ENCODE measurements around the gene AGAP2. TPM values are rescaled to one million over a fixed set of nuclear protein-coding genes. Genes with fewer than 3 reads are reported as not detected.

The AGAP2 gene
- total and polyA plus RNA-seq, 9 of the 15 experiments (the other 6 are each of a cell fraction or from before 2014, with no cell fraction given) = 0.04 to 0.77 (median 0.28) TPM; not detected in 1

DNA sequence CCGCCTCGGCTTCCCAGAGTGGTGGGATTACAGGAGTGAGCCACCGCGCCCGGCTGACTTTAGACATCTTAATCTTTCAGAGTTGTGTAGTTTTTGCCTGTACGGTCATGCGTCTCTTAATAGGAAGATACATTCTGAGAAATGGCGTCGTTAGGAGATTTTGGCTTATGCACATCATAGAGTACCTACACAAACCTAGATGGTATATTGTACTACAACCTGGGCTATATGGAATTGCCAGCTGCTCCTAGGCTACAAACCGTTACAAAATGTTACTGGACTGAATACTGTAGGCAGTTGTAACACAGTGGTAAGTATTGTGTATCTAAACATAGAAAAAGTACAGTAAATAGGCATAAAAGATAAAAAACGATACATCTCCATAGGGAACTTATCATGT lies 45.3 kb upstream of the AGAP2 start:
- Histone ChIP-seq H3K9me3 (replicated peaks; ENCODE audit: control insufficient read depth, insufficient read depth, low read depth, low read length) (no peaks in the 10 kb centered on the region), H3K4me1 (replicated peaks in 1 of 2; ENCODE audit: control insufficient read depth in 2 of 2, insufficient read depth in 2 of 2, low read length in 2 of 2) (peaks cover 8 to 12% of the 10 kb centered on the region in 2 experiments; a peak in 4 of 5 replicates), H4K20me1 (replicated peaks; ENCODE audit: control insufficient read depth, insufficient read depth, low read length) (no peaks in the 10 kb centered on the region), H3K4me3 (no peak overlapping the region), H3K79me2 (ENCODE audit: control insufficient read depth, insufficient read depth, low read length) (peaks cover 28% of the 10 kb centered on the region), H3K9ac (ENCODE audit: insufficient read depth in 1 of 2, low read depth in 2 of 2, low read length in 2 of 2) (peak overlapping the region in 1 of 2 experiments; percentile 99; a peak in 1 of 4 replicates), H2AFZ (ENCODE audit: low read depth, low read length) (no peak overlapping the region), H3K27ac (ENCODE audit: extremely low read depth, low read depth, low read length) (no peak overlapping the region), H3K9me1 (ENCODE audit: control insufficient read depth, insufficient read depth, low read length) (no peaks in the 10 kb centered on the region), H3K27me3 (ENCODE audit: control insufficient read depth in 2 of 2, insufficient read depth in 2 of 2, low read length in 2 of 2) (no peaks in the 10 kb centered on the region), H3K36me3 (ENCODE audit: control insufficient read depth, insufficient read depth, low read length) (peaks cover 57% of the 10 kb centered on the region), H3K4me2 (ENCODE audit: insufficient read depth, low read length) (peak overlapping the region; percentile 96)
- ChIA-PET CTCF (ENCODE audit: low intra/inter-chr PET ratio) (interaction anchor here (1.9 kb wide), 1 partner anchor 120 kb away, joined by 14 read pairs; no protein-coding TSS in a partner anchor), POLR2A (interaction anchor here (1.0 to 1.3 kb wide), 4 partner anchors 11 to 27 kb away, joined by 3 to 5 read pairs (median 4); partner anchors contain the start of gene CYP27B1)
- 74% methylated on average over 10 of the region's 11 CpGs for WGBS (ENCODE audit: insufficient coverage, low coverage, missing lambda C conversion rate)
- intact Hi-C loops (cut with micrococcal nuclease) (no loop called here), in situ Hi-C loops (cut with MboI) (no loop called here)
- TF ChIP-seq ZNF780A (CRISPR knock-in tag; IDR thresholded peaks at IDR 0.05) (no peak), USF2 (CRISPR knock-in tag; IDR thresholded peaks at IDR 0.05) (no peak), TAF1 (IDR thresholded peaks at IDR 0.05; ENCODE audit: control insufficient read depth, extremely low read depth, insufficient read depth, low read length, severe bottlenecking) (no peak), SIN3A (IDR thresholded peaks at IDR 0.05; ENCODE audit: borderline replicate concordance in 2 of 2, control insufficient read depth in 1 of 2, low read depth in 2 of 2, low read length in 2 of 2) (no peak), ZNF79 (CRISPR knock-in tag; IDR thresholded peaks at IDR 0.05; ENCODE audit: low read depth) (no peak), POLR3G (IDR thresholded peaks at IDR 0.05; ENCODE audit: extremely low read depth, insufficient read length, insufficient replicate concordance) (no peak), ZNF324 (CRISPR knock-in tag; IDR thresholded peaks at IDR 0.05) (no peak), ZSCAN32 (CRISPR knock-in tag; IDR thresholded peaks at IDR 0.05) (no peak), POU5F1 (IDR thresholded peaks at IDR 0.05; ENCODE audit: borderline replicate concordance, low read depth, low read length, partially characterized antibody) (no peak), CSDE1 (IDR thresholded peaks at IDR 0.05) (no peak), ZNF212 (CRISPR knock-in tag; IDR thresholded peaks at IDR 0.05) (no peak), SRF (CRISPR knock-in tag; IDR thresholded peaks at IDR 0.05) (no peak), NCOR1 (IDR thresholded peaks at IDR 0.05) (no peak), SMARCA5 (IDR thresholded peaks at IDR 0.05) (no peak), ESRRB (CRISPR knock-in tag; IDR thresholded peaks at IDR 0.05; ENCODE audit: borderline replicate concordance) (no peak), ZNF354B (CRISPR knock-in tag; IDR thresholded peaks at IDR 0.05) (no peak), ZNF316 (IDR thresholded peaks at IDR 0.05) (no peak), TARDBP (IDR thresholded peaks at IDR 0.05) (no peak), BRD4 (IDR thresholded peaks at IDR 0.05) (no peak)
- TF ChIP-seq, protein P1, sequence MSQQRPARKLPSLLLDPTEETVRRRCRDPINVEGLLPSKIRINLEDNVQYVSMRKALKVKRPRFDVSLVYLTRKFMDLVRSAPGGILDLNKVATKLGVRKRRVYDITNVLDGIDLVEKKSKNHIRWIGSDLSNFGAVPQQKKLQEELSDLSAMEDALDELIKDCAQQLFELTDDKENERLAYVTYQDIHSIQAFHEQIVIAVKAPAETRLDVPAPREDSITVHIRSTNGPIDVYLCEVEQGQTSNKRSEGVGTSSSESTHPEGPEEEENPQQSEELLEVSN (IDR thresholded peaks at IDR 0.05; ENCODE audit: borderline replicate concordance in 1 of 2, extremely low read depth in 1 of 2, insufficient read depth in 1 of 2, insufficient read length in 1 of 2, low read depth in 1 of 2, low read length in 1 of 2, poor library complexity in 1 of 2, severe bottlenecking in 1 of 2) = no peak
- ATAC-seq (no peak), FAIRE-seq (no peak), DNase-seq (ENCODE audit: extremely low read depth in 1 of 4, low spot score in 3 of 4) (no peak)
- TSS peak; percentile 56 for BruUV-seq (replicated peaks)
